GM06990 (cell line): Measurements from ENCODE around the gene FAM20C.
"Not testable (repeated sequence)": the region's sequence is repeated elsewhere in the genome, so short reads cannot be mapped to it uniquely, and the experiment has no call there.

Source experiments
- DNase-seq: peaks from one replicate; pipeline ENCODE4 v3.0.0-alpha.2; 2011; ENCODE audit not compliant: insufficient read length; ENCODE audit errors: extremely low read depth
- H3K27me3 ChIP-seq: replicated peaks from 2 replicates; pipeline ENCODE4 v1.6.0; 2011; ENCODE audit warnings: low read length; ENCODE audit not compliant: control insufficient read depth, insufficient read depth
- H3K36me3 ChIP-seq: 2 replicates; pipeline ENCODE4 v1.5.1; 2011; ENCODE audit warnings: low read length; ENCODE audit not compliant: control insufficient read depth, insufficient read depth
- H3K4me3 ChIP-seq: replicated peaks from 2 replicates; pipeline ENCODE4 v1.5.1; 2011; ENCODE audit warnings: low read depth, mild to moderate bottlenecking, control low read depth, low read length
- CTCF ChIP-seq: IDR thresholded peaks from 2 replicates; pipeline ENCODE4 v1.5.1; 2011; ENCODE audit warnings: low read length, control low read depth, mild to moderate bottlenecking, inconsistent platforms; ENCODE audit not compliant: insufficient read depth, poor library complexity, severe bottlenecking

The FAM20C gene

GRCh38 chr7:295155-296154 is 103.1 kb downstream of the FAM20C start:
- no peaks in the 10 kb centered on the region for H3K36me3 ChIP-seq
- TF ChIP-seq CTCF: no peak
- no peak for DNase-seq
- no peaks in the 10 kb centered on the region for H3K27me3 ChIP-seq
- H3K4me3 ChIP-seq: no peak overlapping the region

GRCh38 chr7:296373-296945 is 104.1 kb downstream of the FAM20C start:
- H3K36me3 ChIP-seq: no peaks in the 10 kb centered on the region
- no peak overlapping the region for H3K4me3 ChIP-seq
- TF ChIP-seq CTCF: no peak
- no peak for DNase-seq
- H3K27me3 ChIP-seq: no peaks in the 10 kb centered on the region

- DNase-seq, H3K4me3 ChIP-seq, H3K27me3 ChIP-seq, H3K36me3 ChIP-seq: not testable (repeated sequence)
Observed at GRCh38 chr7:297141-297540, 104.8 kb downstream of the FAM20C start.

- no peak for DNase-seq
- H3K36me3 ChIP-seq: no peaks in the 10 kb centered on the region
- TF ChIP-seq CTCF: no peak
- H3K27me3 ChIP-seq: no peaks in the 10 kb centered on the region
- no peak overlapping the region for H3K4me3 ChIP-seq
Observed at GRCh38 chr7:297611-298374, 105.4 kb downstream of the FAM20C start.

- H3K4me3 ChIP-seq: no peak overlapping the region
- H3K36me3 ChIP-seq: no peaks in the 10 kb centered on the region
- H3K27me3 ChIP-seq: no peaks in the 10 kb centered on the region
- TF ChIP-seq CTCF: no peak
- DNase-seq: no peak
Observed at GRCh38 chr7:298375-298702, 106.0 kb downstream of the FAM20C start.

- Histone ChIP-seq H3K4me3 (no peak overlapping the region), H3K27me3 (no peaks in the 10 kb centered on the region), H3K36me3 (no peaks in the 10 kb centered on the region)
- TF ChIP-seq CTCF: no peak
- no peak for DNase-seq
Observed at GRCh38 chr7:298743-299142, 106.4 kb downstream of the FAM20C start.
